H9 (cell line): ENCODE measurements around the gene SLBP. TPM values are rescaled to one million over a fixed set of nuclear protein-coding genes. Genes with fewer than 3 reads are reported as not detected.

ENCODE experiments used
- DNase-seq: peaks from one replicate; pipeline ENCODE4 v3.0.0-alpha.2; 2017
- H2AFZ ChIP-seq: one replicate; pipeline ENCODE4 v1.6.1; 2013; ENCODE audit warnings: mild to moderate bottlenecking, low read length, control low read depth, moderate library complexity
- H2AK5ac ChIP-seq: 2 replicates; pipeline ENCODE4 v1.6.1; 2013; ENCODE audit warnings: low read length, control low read depth, mixed read lengths; ENCODE audit not compliant: insufficient read length
- H2BK120ac ChIP-seq: one replicate; pipeline ENCODE4 v1.6.1; 2013; ENCODE audit warnings: low read depth, mild to moderate bottlenecking, low read length, control low read depth, inconsistent platforms; ENCODE audit not compliant: poor library complexity, severe bottlenecking
- H2BK12ac ChIP-seq: 2 replicates; pipeline ENCODE4 v1.6.1; 2013; ENCODE audit warnings: low read length, control low read depth, mixed read lengths, low read depth; ENCODE audit not compliant: insufficient read length
- H2BK15ac ChIP-seq: 2 replicates; pipeline ENCODE4 v1.6.1; 2013; ENCODE audit warnings: low read depth, low read length, control low read depth
- H2BK20ac ChIP-seq: one replicate; pipeline ENCODE4 v1.6.1; 2013; ENCODE audit warnings: low read depth, mild to moderate bottlenecking, low read length, control low read depth, inconsistent platforms; ENCODE audit not compliant: poor library complexity, severe bottlenecking
- H2BK5ac ChIP-seq: 2 replicates; pipeline ENCODE4 v1.6.1; 2013; ENCODE audit warnings: low read length, control low read depth, mixed read lengths; ENCODE audit not compliant: insufficient read length
- H3K14ac ChIP-seq: 2 replicates; pipeline ENCODE4 v1.6.1; 2013; ENCODE audit warnings: low read length, control low read depth; ENCODE audit not compliant: insufficient read depth
- H3K18ac ChIP-seq: 2 replicates; pipeline ENCODE4 v1.6.1; 2013; ENCODE audit warnings: low read depth, mild to moderate bottlenecking, mixed read lengths, low read length, control low read depth; ENCODE audit not compliant: insufficient read length
- H3K23ac ChIP-seq: 2 replicates; pipeline ENCODE4 v1.6.1; 2013; ENCODE audit warnings: low read length, control low read depth, mixed read lengths, low read depth; ENCODE audit not compliant: insufficient read length
- H3K23me2 ChIP-seq: 2 replicates; pipeline ENCODE4 v1.6.1; 2013; ENCODE audit warnings: low read depth, mild to moderate bottlenecking, mixed read lengths, low read length, control low read depth; ENCODE audit not compliant: insufficient read length, poor library complexity, severe bottlenecking
- H3K27ac ChIP-seq: 2 replicates; pipeline ENCODE4 v1.5.1; 2013; ENCODE audit warnings: low read length, control low read depth, mixed read lengths, low read depth; ENCODE audit not compliant: insufficient read length
- H3K27me3 ChIP-seq: 2 replicates; pipeline ENCODE4 v1.6.1; 2013; ENCODE audit warnings: low read length, control low read depth, inconsistent platforms; ENCODE audit not compliant: insufficient read depth
- H3K4ac ChIP-seq: 2 replicates; pipeline ENCODE4 v1.6.1; 2013; ENCODE audit warnings: low read depth, mild to moderate bottlenecking, control low read depth, inconsistent platforms, low read length, moderate library complexity
- H3K4me1 ChIP-seq: 2 replicates; pipeline ENCODE4 v1.6.1; 2013; ENCODE audit warnings: low read length, control low read depth, inconsistent platforms; ENCODE audit not compliant: insufficient read depth
- H3K4me2 ChIP-seq: 2 replicates; pipeline ENCODE4 v1.6.1; 2013; ENCODE audit warnings: low read length, control low read depth, mixed read lengths; ENCODE audit not compliant: insufficient read length, insufficient read depth
- H3K56ac ChIP-seq: 2 replicates; pipeline ENCODE4 v1.6.1; 2013; ENCODE audit warnings: low read depth, mild to moderate bottlenecking, mixed read lengths, low read length, control low read depth; ENCODE audit not compliant: insufficient read length
- H3K79me1 ChIP-seq: 2 replicates; pipeline ENCODE4 v1.6.1; 2013; ENCODE audit warnings: low read depth, mild to moderate bottlenecking, moderate library complexity, low read length, control low read depth, inconsistent platforms; ENCODE audit not compliant: insufficient read depth, poor library complexity, severe bottlenecking
- H3K79me2 ChIP-seq: 2 replicates; pipeline ENCODE4 v1.6.1; 2013; ENCODE audit warnings: low read length, control low read depth, inconsistent platforms; ENCODE audit not compliant: insufficient read depth
- H3K9ac ChIP-seq: 2 replicates; pipeline ENCODE4 v1.6.1; 2013; ENCODE audit warnings: low read length, control low read depth, mixed read lengths; ENCODE audit not compliant: insufficient read length; ENCODE audit errors: extremely low read depth
- H3K9me3 ChIP-seq: one replicate; pipeline ENCODE4 v1.6.1; 2013; ENCODE audit warnings: low read depth, low read length, inconsistent platforms; ENCODE audit not compliant: control insufficient read depth
- H3T11ph ChIP-seq: one replicate; pipeline ENCODE4 v1.6.1; 2013; ENCODE audit warnings: mild to moderate bottlenecking, low read length, control low read depth, inconsistent platforms
- H4K20me1 ChIP-seq: one replicate; pipeline ENCODE4 v1.6.1; 2013; ENCODE audit not compliant: control insufficient read depth, insufficient read length, insufficient read depth
- H4K5ac ChIP-seq: 2 replicates; pipeline ENCODE4 v1.6.1; 2013; ENCODE audit warnings: low read depth, mild to moderate bottlenecking, mixed read lengths, low read length, control low read depth; ENCODE audit not compliant: insufficient read length
- H4K8ac ChIP-seq: replicated peaks from 2 replicates; pipeline ENCODE4 v1.6.1; 2013; ENCODE audit warnings: low read length, control low read depth, mixed read lengths, low read depth; ENCODE audit not compliant: insufficient read length
- H4K91ac ChIP-seq: 2 replicates; pipeline ENCODE4 v1.6.1; 2013; ENCODE audit warnings: low read depth, mild to moderate bottlenecking, moderate library complexity, mixed read lengths, low read length, control low read depth; ENCODE audit not compliant: insufficient read length
- H3K27ac Mint-ChIP-seq, 3 experiments: 2 replicates in 2 of 3; 3 replicates in 1 of 3; pipeline ENCODE4 v1.8.0; 2020 to 2021; ENCODE audit warnings: mixed read lengths in 3 of 3, mild to moderate bottlenecking in 1 of 3, moderate library complexity in 1 of 3
- H3K27me3 Mint-ChIP-seq: 2 replicates; pipeline ENCODE4 v1.8.0; 2021; ENCODE audit warnings: low read depth, mild to moderate bottlenecking, moderate library complexity, mixed read lengths
- H3K36me3 Mint-ChIP-seq, 3 experiments: 2 replicates in 2 of 3; 3 replicates in 1 of 3; pipeline ENCODE4 v1.8.0; 2020 to 2021; ENCODE audit warnings: low read depth in 3 of 3, mixed read lengths in 3 of 3; ENCODE audit not compliant: insufficient read depth in 1 of 3
- H3K4me1 Mint-ChIP-seq, 2 experiments: 2 replicates each; pipeline ENCODE4 v1.8.0; 2020; ENCODE audit warnings: mixed read lengths in 2 of 2
- H3K4me3 Mint-ChIP-seq, 2 experiments: 2 replicates in 1 of 2; 3 replicates in 1 of 2; pipeline ENCODE4 v1.8.0; 2020 to 2021; ENCODE audit warnings: mild to moderate bottlenecking in 2 of 2, mixed read lengths in 2 of 2, moderate library complexity in 1 of 2
- H3K9me3 Mint-ChIP-seq, 2 experiments: 2 replicates in 1 of 2; 3 replicates in 1 of 2; pipeline ENCODE4 v1.8.0; 2020; ENCODE audit warnings: mild to moderate bottlenecking in 2 of 2, mixed read lengths in 2 of 2, moderate library complexity in 1 of 2
- WGBS: extraction: QIAGEN DNeasy Blood & Tissue Kit; methylation state at CpG from one replicate; pipeline ENCODE4 v1.1.7; 2013; ENCODE audit warnings: missing lambda C conversion rate, low lambda C conversion rate, mixed read lengths; ENCODE audit not compliant: insufficient read length; ENCODE audit errors: extremely low coverage; 5-methylcytosine and 5-hydroxymethylcytosine counted together
- total RNA-seq: library from RNA; stranded (reverse); gene quantifications from 2 replicates; pipeline ENCODE4 v1.2.1, GENCODE V29; 2021
- TF ChIP-seq, protein P1 (sequence below): fragments of 200-600 bp; sonication (generic); conservative IDR thresholded peaks from 3 replicates; pipeline ENCODE4 v1.8.0; 2021; ENCODE audit warnings: antibody characterized with exemption, mild to moderate bottlenecking

SLBP gene
- total RNA-seq, 1 experiment from 2014 or later = 62.7 TPM

DNA sequence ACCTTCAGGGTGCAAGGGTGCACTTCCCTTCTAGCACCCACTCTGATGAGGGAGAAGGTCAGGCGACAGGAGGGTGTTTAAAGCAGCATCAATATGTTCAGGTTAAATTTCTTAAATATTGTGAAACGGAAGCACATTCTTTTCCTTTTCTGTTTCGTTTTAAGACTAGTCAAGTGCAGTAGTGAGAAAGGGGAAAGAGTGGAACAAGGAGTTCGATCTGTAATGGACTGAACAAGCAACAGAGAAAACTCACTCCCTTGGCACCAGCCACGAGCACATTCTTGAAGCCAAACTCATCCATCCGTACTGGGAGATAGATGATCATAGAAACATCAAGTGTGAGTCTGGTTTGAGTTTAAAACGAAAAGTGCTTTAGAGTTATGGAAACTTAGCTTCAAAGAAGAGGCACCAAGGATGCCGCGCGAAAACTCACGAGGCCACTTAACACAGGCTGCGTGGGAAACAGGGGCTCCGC, 28.8 kb downstream of the SLBP start:
- Histone ChIP-seq H2AK5ac (no peak overlapping the region), H4K5ac (no peak overlapping the region), H4K91ac (no peak overlapping the region), H2AFZ (no peak overlapping the region), H2BK120ac (no peak overlapping the region), H3K23me2 (peaks cover 2% of the 10 kb centered on the region), H3K23ac (no peak overlapping the region), H4K8ac (no peak overlapping the region), H3K4ac (no peak overlapping the region), H2BK12ac (no peak overlapping the region), H3K14ac (no peak overlapping the region), H3K9me3 (no peaks in the 10 kb centered on the region), H2BK20ac (no peak overlapping the region), H3K27ac (no peak overlapping the region), H3K9ac (no peak overlapping the region), H2BK15ac (no peak overlapping the region), H3K56ac (no peak overlapping the region), H3K79me2 (no peaks in the 10 kb centered on the region), H2BK5ac (no peak overlapping the region), H3K4me1 (no peaks in the 10 kb centered on the region), H4K20me1 (no peaks in the 10 kb centered on the region), H3K18ac (no peak overlapping the region), H3T11ph (no peak overlapping the region), H3K79me1 (no peaks in the 10 kb centered on the region), H3K27me3 (peaks cover 7% of the 10 kb centered on the region; the same call in 1 of the 2 replicates), H3K4me2 (peak overlapping the region; percentile 26)
- WGBS = no CpG with 5 or more reads among the region's 13 CpGs
- DNase-seq = no peak
- Mint-ChIP-seq H3K4me1 (peaks cover 16% of the 10 kb centered on the region in 2 experiments), H3K9me3 (peaks cover 2% of the 10 kb centered on the region in 2 experiments; a peak in 1 of 5 replicates), H3K4me3 (peak overlapping the region; percentile 64 to 86), H3K36me3 (no peaks in the 10 kb centered on the region), H3K27ac (peak overlapping the region in 1 of 3 experiments; percentile 70; a peak in 1 of 7 replicates), H3K27me3 (peaks cover 29% of the 10 kb centered on the region)
- TF ChIP-seq, protein P1, sequence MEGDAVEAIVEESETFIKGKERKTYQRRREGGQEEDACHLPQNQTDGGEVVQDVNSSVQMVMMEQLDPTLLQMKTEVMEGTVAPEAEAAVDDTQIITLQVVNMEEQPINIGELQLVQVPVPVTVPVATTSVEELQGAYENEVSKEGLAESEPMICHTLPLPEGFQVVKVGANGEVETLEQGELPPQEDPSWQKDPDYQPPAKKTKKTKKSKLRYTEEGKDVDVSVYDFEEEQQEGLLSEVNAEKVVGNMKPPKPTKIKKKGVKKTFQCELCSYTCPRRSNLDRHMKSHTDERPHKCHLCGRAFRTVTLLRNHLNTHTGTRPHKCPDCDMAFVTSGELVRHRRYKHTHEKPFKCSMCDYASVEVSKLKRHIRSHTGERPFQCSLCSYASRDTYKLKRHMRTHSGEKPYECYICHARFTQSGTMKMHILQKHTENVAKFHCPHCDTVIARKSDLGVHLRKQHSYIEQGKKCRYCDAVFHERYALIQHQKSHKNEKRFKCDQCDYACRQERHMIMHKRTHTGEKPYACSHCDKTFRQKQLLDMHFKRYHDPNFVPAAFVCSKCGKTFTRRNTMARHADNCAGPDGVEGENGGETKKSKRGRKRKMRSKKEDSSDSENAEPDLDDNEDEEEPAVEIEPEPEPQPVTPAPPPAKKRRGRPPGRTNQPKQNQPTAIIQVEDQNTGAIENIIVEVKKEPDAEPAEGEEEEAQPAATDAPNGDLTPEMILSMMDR = no peak
